ENCODE results near the gene MATN1.
A peak's percentile ranks its signal among the peaks of the same experiment; 100 is the strongest.

MATN1 gene

GRCh38 chr1:30756545-30757351, 33.4 kb upstream of the MATN1 start:
- H3K9me2 ChIP-seq (ENCODE audit: low read depth, low read length), result no peaks in the 10 kb centered on the region
- peak overlapping the region; percentile 69 for H3K4me2 ChIP-seq (ENCODE audit: low read length)
- H3K79me2 ChIP-seq (ENCODE audit: insufficient read depth, low read length), result no peaks in the 10 kb centered on the region
- H2AFZ ChIP-seq (ENCODE audit: low read length), result no peak overlapping the region
- no peaks in the 10 kb centered on the region for H3K36me3 ChIP-seq (ENCODE audit: insufficient read depth, low read length)
- no peaks in the 10 kb centered on the region for H3K9me3 ChIP-seq (ENCODE audit: low read length)
- peaks cover 4% of the 10 kb centered on the region; the same call in 1 of the 2 replicates for H3F3A ChIP-seq (ENCODE audit: insufficient read depth, low read length)
- no peaks in the 10 kb centered on the region for H4K20me1 ChIP-seq (ENCODE audit: insufficient read depth, low read length)
- peak overlapping the region; percentile 74 for H3K9ac ChIP-seq (ENCODE audit: low read length)
- H3K4me3 ChIP-seq (ENCODE audit: low read depth, low read length, poor library complexity, severe bottlenecking), result peak overlapping the region; percentile 66
- H3K27me3 ChIP-seq (ENCODE audit: insufficient read depth, low read length), result peaks cover 5% of the 10 kb centered on the region; the same call in 1 of the 2 replicates
- peaks cover 100% of the 10 kb centered on the region for H3K4me1 ChIP-seq (ENCODE audit: insufficient read depth, low read length, severe bottlenecking)
- TF ChIP-seq, protein P1, sequence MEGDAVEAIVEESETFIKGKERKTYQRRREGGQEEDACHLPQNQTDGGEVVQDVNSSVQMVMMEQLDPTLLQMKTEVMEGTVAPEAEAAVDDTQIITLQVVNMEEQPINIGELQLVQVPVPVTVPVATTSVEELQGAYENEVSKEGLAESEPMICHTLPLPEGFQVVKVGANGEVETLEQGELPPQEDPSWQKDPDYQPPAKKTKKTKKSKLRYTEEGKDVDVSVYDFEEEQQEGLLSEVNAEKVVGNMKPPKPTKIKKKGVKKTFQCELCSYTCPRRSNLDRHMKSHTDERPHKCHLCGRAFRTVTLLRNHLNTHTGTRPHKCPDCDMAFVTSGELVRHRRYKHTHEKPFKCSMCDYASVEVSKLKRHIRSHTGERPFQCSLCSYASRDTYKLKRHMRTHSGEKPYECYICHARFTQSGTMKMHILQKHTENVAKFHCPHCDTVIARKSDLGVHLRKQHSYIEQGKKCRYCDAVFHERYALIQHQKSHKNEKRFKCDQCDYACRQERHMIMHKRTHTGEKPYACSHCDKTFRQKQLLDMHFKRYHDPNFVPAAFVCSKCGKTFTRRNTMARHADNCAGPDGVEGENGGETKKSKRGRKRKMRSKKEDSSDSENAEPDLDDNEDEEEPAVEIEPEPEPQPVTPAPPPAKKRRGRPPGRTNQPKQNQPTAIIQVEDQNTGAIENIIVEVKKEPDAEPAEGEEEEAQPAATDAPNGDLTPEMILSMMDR (IDR thresholded peaks at IDR 0.05; ENCODE audit: low read length), result no peak
- no peak for TF ChIP-seq EZH2 (IDR thresholded peaks at IDR 0.05; ENCODE audit: borderline replicate concordance, low read length)
- H3K27ac ChIP-seq (ENCODE audit: low read depth, low read length, poor library complexity, severe bottlenecking), result peak overlapping the region; percentile 86

DNA sequence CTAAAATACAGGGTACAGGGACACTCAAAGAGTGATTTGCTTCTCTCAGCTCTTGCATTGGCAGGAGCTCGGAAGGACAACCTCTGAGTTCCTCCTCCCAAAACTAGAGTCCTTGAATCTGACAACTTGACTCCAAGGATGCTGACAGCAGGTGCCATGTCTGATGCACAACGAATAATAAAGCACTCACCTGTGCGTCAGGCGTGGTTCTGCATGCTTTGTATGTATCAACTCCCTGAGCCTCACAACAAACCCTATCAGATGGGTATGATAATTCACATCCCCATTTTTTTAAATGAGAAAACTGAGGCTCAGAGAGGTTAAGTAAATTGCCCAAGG, 32.8 kb upstream of the MATN1 start:
- Histone ChIP-seq H3K27ac (ENCODE audit: low read depth, low read length, poor library complexity, severe bottlenecking) (peak overlapping the region; percentile 86), H2AFZ (ENCODE audit: low read length) (no peak overlapping the region), H3K9ac (ENCODE audit: low read length) (peak overlapping the region; percentile 74), H3F3A (ENCODE audit: insufficient read depth, low read length) (peaks cover 4% of the 10 kb centered on the region; the same call in 1 of the 2 replicates), H3K27me3 (ENCODE audit: insufficient read depth, low read length) (peaks cover 5% of the 10 kb centered on the region; the same call in 1 of the 2 replicates), H3K9me3 (ENCODE audit: low read length) (no peaks in the 10 kb centered on the region), H3K4me1 (ENCODE audit: insufficient read depth, low read length, severe bottlenecking) (peaks cover 100% of the 10 kb centered on the region), H3K36me3 (ENCODE audit: insufficient read depth, low read length) (no peaks in the 10 kb centered on the region), H3K79me2 (ENCODE audit: insufficient read depth, low read length) (no peaks in the 10 kb centered on the region), H3K4me2 (ENCODE audit: low read length) (peak overlapping the region; percentile 69), H3K9me2 (ENCODE audit: low read depth, low read length) (no peaks in the 10 kb centered on the region), H4K20me1 (ENCODE audit: insufficient read depth, low read length) (no peaks in the 10 kb centered on the region), H3K4me3 (ENCODE audit: low read depth, low read length, poor library complexity, severe bottlenecking) (peak overlapping the region; percentile 66)
- TF ChIP-seq, protein P1 (IDR thresholded peaks at IDR 0.05; ENCODE audit: low read length), result no peak
- TF ChIP-seq EZH2 (IDR thresholded peaks at IDR 0.05; ENCODE audit: borderline replicate concordance, low read length), result no peak

- no peaks in the 10 kb centered on the region for H4K20me1 ChIP-seq (ENCODE audit: insufficient read depth, low read length)
- peaks cover 100% of the 10 kb centered on the region for H3K4me1 ChIP-seq (ENCODE audit: insufficient read depth, low read length, severe bottlenecking)
- peaks cover 5% of the 10 kb centered on the region; the same call in 1 of the 2 replicates for H3K27me3 ChIP-seq (ENCODE audit: insufficient read depth, low read length)
- no peaks in the 10 kb centered on the region for H3K9me2 ChIP-seq (ENCODE audit: low read depth, low read length)
- H3K79me2 ChIP-seq (ENCODE audit: insufficient read depth, low read length), result no peaks in the 10 kb centered on the region
- H3K9ac ChIP-seq (ENCODE audit: low read length), result peak overlapping the region; percentile 74
- H3K4me2 ChIP-seq (ENCODE audit: low read length), result peak overlapping the region; percentile 69
- peak overlapping the region; percentile 66 for H3K4me3 ChIP-seq (ENCODE audit: low read depth, low read length, poor library complexity, severe bottlenecking)
- no peak overlapping the region for H2AFZ ChIP-seq (ENCODE audit: low read length)
- no peaks in the 10 kb centered on the region for H3K36me3 ChIP-seq (ENCODE audit: insufficient read depth, low read length)
- peak overlapping the region; percentile 86 for H3K27ac ChIP-seq (ENCODE audit: low read depth, low read length, poor library complexity, severe bottlenecking)
- TF ChIP-seq EZH2 (IDR thresholded peaks at IDR 0.05; ENCODE audit: borderline replicate concordance, low read length), result no peak
- TF ChIP-seq, protein P1 (IDR thresholded peaks at IDR 0.05; ENCODE audit: low read length), result no peak
- peaks cover 4% of the 10 kb centered on the region; the same call in 1 of the 2 replicates for H3F3A ChIP-seq (ENCODE audit: insufficient read depth, low read length)
- H3K9me3 ChIP-seq (ENCODE audit: low read length), result no peaks in the 10 kb centered on the region
Observed at GRCh38 chr1:30755746-30756145, 32.4 kb upstream of the MATN1 start.
